ENCODE measurements around the gene FAS.

Gene FAS

DNA sequence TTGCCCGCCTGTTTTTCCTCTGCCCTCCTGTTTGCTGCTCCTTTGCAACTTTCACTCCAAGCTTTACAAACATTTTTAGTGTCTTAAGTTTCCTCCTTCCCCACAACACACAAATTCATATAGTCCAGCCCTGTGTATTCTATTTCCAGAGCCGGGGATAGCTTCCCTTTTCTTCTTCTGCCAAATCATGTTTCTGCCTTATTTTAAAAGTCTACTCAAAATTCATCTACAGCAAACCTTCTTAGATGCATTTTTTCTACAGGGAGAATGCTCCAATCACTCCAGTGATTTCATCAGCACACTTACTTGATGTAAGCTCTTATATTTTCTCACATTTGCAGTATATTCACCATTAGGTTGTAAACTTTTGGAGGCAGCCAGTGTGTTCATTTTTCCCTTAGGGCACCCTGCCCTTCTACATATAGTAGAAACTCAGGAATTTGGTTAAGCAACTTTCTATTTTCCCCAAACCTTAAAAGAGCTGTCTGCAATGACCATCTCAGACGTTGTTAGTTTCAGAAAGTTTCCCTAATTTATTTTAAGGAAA is 25.7 kb upstream of the FAS start:
- TF ChIP-seq, protein P1, sequence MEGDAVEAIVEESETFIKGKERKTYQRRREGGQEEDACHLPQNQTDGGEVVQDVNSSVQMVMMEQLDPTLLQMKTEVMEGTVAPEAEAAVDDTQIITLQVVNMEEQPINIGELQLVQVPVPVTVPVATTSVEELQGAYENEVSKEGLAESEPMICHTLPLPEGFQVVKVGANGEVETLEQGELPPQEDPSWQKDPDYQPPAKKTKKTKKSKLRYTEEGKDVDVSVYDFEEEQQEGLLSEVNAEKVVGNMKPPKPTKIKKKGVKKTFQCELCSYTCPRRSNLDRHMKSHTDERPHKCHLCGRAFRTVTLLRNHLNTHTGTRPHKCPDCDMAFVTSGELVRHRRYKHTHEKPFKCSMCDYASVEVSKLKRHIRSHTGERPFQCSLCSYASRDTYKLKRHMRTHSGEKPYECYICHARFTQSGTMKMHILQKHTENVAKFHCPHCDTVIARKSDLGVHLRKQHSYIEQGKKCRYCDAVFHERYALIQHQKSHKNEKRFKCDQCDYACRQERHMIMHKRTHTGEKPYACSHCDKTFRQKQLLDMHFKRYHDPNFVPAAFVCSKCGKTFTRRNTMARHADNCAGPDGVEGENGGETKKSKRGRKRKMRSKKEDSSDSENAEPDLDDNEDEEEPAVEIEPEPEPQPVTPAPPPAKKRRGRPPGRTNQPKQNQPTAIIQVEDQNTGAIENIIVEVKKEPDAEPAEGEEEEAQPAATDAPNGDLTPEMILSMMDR (IDR thresholded peaks at IDR 0.05; ENCODE audit: borderline replicate concordance, control extremely low read depth, extremely low read depth, insufficient read depth, missing control alignments), result no peak
- DNase-seq (ENCODE audit: low spot score), result no peak
- in situ Hi-C loops (cut with MboI; ENCODE audit: low sequenced_read_pairs, unreplicated experiment), result no loop called here

DNA sequence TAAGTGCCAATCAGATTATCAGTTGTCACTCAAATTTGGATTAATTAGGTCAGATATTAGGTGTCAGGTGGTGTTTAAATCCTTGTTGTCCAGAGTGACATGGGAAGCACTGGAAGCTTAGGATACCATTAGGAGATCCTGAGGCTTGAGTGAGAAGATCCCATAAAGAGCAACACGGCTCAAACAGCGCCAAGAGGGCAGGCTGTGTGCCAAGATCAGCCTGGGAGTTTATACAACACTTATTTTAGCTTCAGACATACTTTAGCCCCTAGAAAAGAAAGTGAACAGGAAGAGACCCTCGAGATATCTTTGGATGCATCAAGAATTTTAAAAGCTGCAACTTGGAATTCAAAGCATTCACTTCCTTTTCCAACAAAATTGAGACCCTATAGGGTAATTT is 23.8 kb upstream of the FAS start:
- no peak for DNase-seq (ENCODE audit: low spot score)
- in situ Hi-C loops (cut with MboI; ENCODE audit: low sequenced_read_pairs, unreplicated experiment), result no loop called here
- TF ChIP-seq, protein P1 (IDR thresholded peaks at IDR 0.05; ENCODE audit: borderline replicate concordance, control extremely low read depth, extremely low read depth, insufficient read depth, missing control alignments), result no peak

DNA sequence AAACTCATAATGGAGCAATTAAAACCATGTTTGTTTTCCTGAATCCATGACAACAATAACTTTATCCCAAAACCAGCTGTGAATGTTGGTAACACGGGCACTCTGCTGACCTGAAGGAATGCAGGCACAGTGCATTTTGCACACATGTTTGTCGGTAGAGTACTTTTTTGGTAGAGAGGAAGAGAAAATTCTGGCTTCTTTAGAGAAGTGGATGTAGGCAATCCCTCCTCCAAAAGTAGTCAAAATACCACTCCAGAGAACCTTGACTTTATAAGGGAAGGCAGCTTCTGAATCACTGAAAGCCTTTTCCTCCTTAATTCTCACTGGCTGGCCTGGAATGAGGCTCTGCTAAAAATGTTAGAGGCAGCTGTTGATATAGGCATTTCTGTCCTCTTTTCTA is 22.2 kb upstream of the FAS start:
- TF ChIP-seq, protein P1 (IDR thresholded peaks at IDR 0.05; ENCODE audit: borderline replicate concordance, control extremely low read depth, extremely low read depth, insufficient read depth, missing control alignments), result no peak

DNA sequence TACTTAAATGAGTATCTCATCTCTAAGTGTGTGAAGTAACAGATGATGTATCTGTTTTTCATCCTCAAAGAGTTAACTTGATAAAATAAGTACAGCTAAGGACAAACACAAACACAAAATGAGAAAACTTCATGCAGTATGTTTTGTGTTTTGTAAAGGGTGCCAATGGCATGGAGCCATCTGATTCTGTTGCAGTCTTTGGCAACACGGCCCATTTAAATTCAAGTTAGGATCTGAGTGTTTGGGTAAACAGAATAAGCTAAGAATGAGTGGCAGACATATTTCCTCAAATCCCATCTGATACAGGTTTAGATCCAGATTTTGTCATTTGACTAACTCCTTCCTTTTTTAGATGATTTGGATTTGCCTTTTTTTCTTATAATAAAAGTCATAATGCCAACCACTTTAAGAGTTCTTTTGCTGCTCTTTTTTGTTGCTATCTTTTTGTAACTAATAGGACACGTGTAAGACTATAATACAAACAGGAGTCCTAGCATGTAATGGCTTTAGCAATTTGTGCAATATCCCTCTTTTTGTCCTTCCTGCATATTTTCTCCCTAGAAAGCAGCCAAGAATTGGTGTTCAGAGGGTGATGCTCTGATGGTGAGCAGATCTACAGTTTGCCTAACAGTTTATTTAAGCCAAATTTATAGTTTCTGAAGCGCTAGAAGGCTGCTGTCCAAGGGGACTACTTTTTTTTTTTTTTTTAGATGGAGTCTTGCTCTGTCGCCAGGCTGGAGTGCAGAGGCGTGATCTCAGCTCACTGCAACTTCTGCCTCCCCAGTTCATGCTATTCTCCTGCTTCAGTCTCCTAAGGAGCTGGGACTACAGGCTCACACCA is 19.2 kb upstream of the FAS start:
- in situ Hi-C loops (cut with MboI; ENCODE audit: low sequenced_read_pairs, unreplicated experiment), result no loop called here
- DNase-seq (ENCODE audit: low spot score), result no peak
- TF ChIP-seq, protein P1 (IDR thresholded peaks at IDR 0.05; ENCODE audit: borderline replicate concordance, control extremely low read depth, extremely low read depth, insufficient read depth, missing control alignments), result no peak

More for the DNA sequence above, 22.2 kb upstream of the FAS start:
- in situ Hi-C loops (cut with MboI; ENCODE audit: low sequenced_read_pairs, unreplicated experiment), result no loop called here
- no peak for DNase-seq (ENCODE audit: low spot score)

DNA sequence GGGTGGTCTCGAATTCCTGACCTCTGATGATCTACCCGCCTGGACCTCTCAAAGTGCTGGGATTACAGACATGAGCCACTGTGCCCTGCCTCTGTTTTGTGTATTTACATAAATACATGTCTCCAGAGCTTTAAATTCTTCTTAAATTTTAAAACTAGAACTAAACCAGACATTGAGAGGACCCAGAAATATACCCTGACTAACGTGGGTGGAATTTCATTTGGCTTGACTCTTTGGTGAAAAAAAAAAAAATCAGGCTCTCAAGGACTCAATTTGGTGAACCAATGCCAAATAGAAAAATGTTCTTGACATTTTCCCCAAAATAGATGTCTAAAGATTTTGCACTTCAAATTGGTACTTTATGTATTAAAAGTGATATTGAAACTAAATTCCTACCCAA is 16.6 kb upstream of the FAS start:
- DNase-seq (ENCODE audit: low spot score), result no peak
- TF ChIP-seq, protein P1 (IDR thresholded peaks at IDR 0.05; ENCODE audit: borderline replicate concordance, control extremely low read depth, extremely low read depth, insufficient read depth, missing control alignments), result no peak
- in situ Hi-C loops (cut with MboI; ENCODE audit: low sequenced_read_pairs, unreplicated experiment), result no loop called here

DNA sequence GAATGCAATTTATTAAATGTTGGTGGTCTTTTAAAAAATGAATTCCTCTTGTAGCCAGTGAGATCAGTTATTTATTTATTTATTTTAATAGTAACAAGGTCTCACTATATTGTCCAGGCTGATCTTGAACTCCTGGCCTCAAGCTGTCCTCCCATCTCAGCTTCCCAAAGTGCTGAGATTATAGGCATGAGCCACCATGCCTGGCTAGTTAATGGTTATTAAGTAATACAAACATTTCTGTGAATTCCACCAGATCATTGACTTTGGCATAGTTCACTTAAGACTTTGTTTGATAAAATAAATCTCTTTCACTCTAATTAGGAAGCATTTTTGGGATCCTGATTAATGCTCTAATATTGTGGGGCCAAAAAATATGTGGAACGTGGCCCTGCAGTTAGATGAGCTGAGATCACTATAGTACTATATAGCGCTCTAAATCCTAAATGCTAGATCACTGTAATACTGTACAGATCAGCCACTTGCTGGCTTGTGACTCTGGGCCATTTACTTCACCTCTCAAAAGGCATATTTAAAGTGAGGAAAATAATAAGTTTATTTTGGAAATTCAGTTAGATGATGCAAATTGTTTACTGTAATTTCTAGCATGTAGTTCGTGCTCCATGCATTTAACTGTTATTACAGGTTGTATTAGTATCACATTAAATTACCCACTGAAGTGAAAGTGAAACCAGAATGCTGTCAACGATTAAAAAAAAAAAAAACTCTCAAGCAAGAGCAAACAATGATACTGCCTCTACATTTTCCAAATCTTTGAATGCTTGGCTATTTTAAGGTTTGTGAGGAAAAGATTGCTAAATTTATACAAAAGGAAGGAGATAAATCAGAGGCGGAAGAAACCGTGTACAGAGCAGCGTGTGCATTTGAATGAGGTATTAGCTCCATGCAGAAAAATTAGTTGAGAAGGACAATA is 15.9 kb upstream of the FAS start:
- no peak for DNase-seq (ENCODE audit: low spot score)
- TF ChIP-seq, protein P1 (IDR thresholded peaks at IDR 0.05; ENCODE audit: borderline replicate concordance, control extremely low read depth, extremely low read depth, insufficient read depth, missing control alignments), result no peak
- in situ Hi-C loops (cut with MboI; ENCODE audit: low sequenced_read_pairs, unreplicated experiment), result no loop called here
